Tibial artery (tissue), 4 donors: ENCODE results near the gene IMMP2L.

Source experiments
- DNase-seq, 2 donors: peaks; one replicate each; pipeline ENCODE4 v3.0.0-alpha.2; 2019
- H3K27ac ChIP-seq, 2 donors: fragments of 200-600 bp; sonication (generic) in 1 of 2; 1 replicate in 1 of 2; 2 replicates in 1 of 2; pipeline ENCODE4 v1.5.1; 2018 to 2019; ENCODE audit warnings: mild to moderate bottlenecking in 1 of 2
- H3K27me3 ChIP-seq, 2 donors: fragments of 200-600 bp; sonication (generic) in 1 of 2; one replicate each; pipeline versions ENCODE4 v1.5.1 to v1.6.0; 2016 to 2019
- H3K36me3 ChIP-seq, 3 donors: fragments of 200-600 bp; sonication (generic) in 2 of 3; one replicate each; pipeline ENCODE4 v1.5.1; 2016 to 2019; ENCODE audit warnings: mild to moderate bottlenecking in 2 of 3
- H3K4me1 ChIP-seq, 4 donors: fragments of 200-600 bp; sonication (generic) in 2 of 4; 1 replicate in 3 of 4; 2 replicates in 1 of 4; pipeline ENCODE4 v1.5.1; 2016 to 2019
- H3K4me3 ChIP-seq, 2 donors: fragments of 200-600 bp; sonication (generic) in 1 of 2; 1 replicate in 1 of 2; 2 replicates in 1 of 2; pipeline ENCODE4 v1.5.1; 2018 to 2019; ENCODE audit warnings: mild to moderate bottlenecking in 2 of 2
- H3K9me3 ChIP-seq, 3 donors: fragments of 200-600 bp; sonication (generic) in 1 of 3; one replicate each; pipeline ENCODE4 v1.5.1; 2016 to 2019
- intact Hi-C: fragments of 100-400 bp; cut with DNase I; formaldehyde crosslinking; loops from one replicate; pipeline ENCODE4 v1.15.0; 2023; ENCODE audit warnings: low total_unique reads
- TF ChIP-seq, protein P1 (sequence below), 2 experiments: fragments of 200-600 bp in 1 of 2; fragments of 450-650 bp in 1 of 2; IDR thresholded peaks; one replicate each; pipeline ENCODE4 v1.5.1; 2017 to 2019; ENCODE audit warnings: antibody characterized with exemption in 2 of 2, mild to moderate bottlenecking in 1 of 2, moderate library complexity in 1 of 2

Gene IMMP2L

DNA sequence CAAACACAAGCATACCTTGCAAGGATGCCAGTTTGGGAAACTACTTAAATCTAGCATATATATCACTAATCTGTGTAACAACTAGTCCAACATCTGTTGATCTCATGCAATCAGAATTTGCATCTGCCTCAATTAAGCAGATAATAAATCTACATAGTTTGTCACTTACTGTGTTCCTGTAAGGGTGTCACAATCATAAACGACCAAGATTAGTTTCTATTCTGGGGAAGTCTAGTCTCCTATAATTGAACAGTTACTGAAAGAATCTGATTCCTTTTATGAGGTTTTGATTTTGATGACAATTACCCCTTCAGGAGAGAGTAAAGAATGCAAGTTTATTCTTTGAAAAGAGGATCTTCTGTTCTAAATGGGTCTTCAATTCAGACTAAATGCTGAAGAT, 556.8 kb downstream of the IMMP2L start:
- H3K4me3 ChIP-seq, result no peak overlapping the region
- intact Hi-C loops, result no loop called here
- DNase-seq, result no peak
- no peak overlapping the region for H3K27ac ChIP-seq
- no peaks in the 10 kb centered on the region for H3K4me1 ChIP-seq
- H3K9me3 ChIP-seq, result no peaks in the 10 kb centered on the region
- H3K36me3 ChIP-seq, result no peaks in the 10 kb centered on the region
- TF ChIP-seq, protein P1, sequence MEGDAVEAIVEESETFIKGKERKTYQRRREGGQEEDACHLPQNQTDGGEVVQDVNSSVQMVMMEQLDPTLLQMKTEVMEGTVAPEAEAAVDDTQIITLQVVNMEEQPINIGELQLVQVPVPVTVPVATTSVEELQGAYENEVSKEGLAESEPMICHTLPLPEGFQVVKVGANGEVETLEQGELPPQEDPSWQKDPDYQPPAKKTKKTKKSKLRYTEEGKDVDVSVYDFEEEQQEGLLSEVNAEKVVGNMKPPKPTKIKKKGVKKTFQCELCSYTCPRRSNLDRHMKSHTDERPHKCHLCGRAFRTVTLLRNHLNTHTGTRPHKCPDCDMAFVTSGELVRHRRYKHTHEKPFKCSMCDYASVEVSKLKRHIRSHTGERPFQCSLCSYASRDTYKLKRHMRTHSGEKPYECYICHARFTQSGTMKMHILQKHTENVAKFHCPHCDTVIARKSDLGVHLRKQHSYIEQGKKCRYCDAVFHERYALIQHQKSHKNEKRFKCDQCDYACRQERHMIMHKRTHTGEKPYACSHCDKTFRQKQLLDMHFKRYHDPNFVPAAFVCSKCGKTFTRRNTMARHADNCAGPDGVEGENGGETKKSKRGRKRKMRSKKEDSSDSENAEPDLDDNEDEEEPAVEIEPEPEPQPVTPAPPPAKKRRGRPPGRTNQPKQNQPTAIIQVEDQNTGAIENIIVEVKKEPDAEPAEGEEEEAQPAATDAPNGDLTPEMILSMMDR (IDR thresholded peaks at IDR 0.05), result no peak
- no peaks in the 10 kb centered on the region for H3K27me3 ChIP-seq

- no peaks in the 10 kb centered on the region for H3K9me3 ChIP-seq
- H3K4me3 ChIP-seq, result no peak overlapping the region
- H3K27me3 ChIP-seq, result no peaks in the 10 kb centered on the region
- no peaks in the 10 kb centered on the region for H3K36me3 ChIP-seq
- H3K27ac ChIP-seq, result no peak overlapping the region
- H3K4me1 ChIP-seq, result no peaks in the 10 kb centered on the region
- DNase-seq, result no peak
- intact Hi-C loops, result no loop called here
- TF ChIP-seq, protein P1 (IDR thresholded peaks at IDR 0.05), result no peak
These were observed 557.9 kb downstream of the IMMP2L start for GRCh38 chr7:111004310-111004901.

GRCh38 chr7:111003883-111004282, 558.4 kb downstream of the IMMP2L start:
- H3K9me3 ChIP-seq, result no peaks in the 10 kb centered on the region
- no peak overlapping the region for H3K4me3 ChIP-seq
- TF ChIP-seq, protein P1 (IDR thresholded peaks at IDR 0.05), result no peak
- no peaks in the 10 kb centered on the region for H3K27me3 ChIP-seq
- intact Hi-C loops, result no loop called here
- no peak overlapping the region for H3K27ac ChIP-seq
- no peaks in the 10 kb centered on the region for H3K36me3 ChIP-seq
- no peak for DNase-seq
- no peaks in the 10 kb centered on the region for H3K4me1 ChIP-seq

DNA sequence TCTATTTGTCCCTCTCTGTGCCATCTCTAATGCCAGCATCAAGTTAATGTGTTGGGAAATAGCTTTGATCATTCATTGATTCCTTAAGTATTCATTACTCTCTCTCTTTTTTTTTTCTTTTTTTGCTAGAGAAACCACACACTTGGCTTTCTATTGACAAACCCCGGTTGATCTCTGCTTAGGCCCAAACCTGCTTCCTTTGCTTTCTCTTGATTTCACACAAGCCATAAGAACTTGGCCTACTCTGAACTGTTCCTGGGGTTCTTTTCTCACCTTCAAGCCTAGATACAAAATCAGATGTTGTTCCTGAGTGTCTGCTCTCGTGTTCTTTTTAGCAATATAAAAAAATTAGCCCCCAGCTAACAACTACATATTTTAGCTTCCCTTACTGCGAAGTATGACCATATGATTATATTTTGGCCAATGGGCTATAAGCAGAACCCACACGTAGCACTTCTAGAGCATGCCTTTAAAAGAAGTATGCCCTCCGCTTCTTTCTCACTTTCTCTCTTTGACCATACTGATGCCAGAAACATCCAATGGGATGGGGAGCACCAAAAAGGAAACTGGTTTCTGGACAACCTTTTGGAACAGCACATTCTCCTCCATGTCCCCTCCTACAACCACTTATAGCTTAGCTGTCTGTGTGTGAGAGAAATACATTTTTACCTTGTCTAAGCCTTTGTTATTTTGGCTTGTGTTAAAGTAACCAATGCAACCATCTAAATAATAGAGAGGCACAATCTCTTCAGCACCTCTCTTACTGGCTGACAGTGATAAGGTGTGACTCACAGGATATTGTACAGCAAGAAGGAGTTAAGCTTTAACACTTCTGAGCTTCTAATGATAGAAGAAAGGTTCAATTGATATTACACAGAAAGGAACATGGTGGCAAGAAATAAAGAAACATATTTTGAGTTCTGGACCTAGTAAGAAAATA, 568.0 kb downstream of the IMMP2L start:
- Histone ChIP-seq H3K4me1 (no peaks in the 10 kb centered on the region), H3K9me3 (no peaks in the 10 kb centered on the region), H3K27ac (no peak overlapping the region), H3K27me3 (no peaks in the 10 kb centered on the region), H3K36me3 (no peaks in the 10 kb centered on the region), H3K4me3 (no peak overlapping the region)
- intact Hi-C loops, result no loop called here
- no peak for DNase-seq
- TF ChIP-seq, protein P1 (IDR thresholded peaks at IDR 0.05), result no peak

- Histone ChIP-seq H3K27me3 (no peaks in the 10 kb centered on the region), H3K4me1 (peaks cover 0 to 26% (median 0%) of the 10 kb centered on the region in 4 donors), H3K9me3 (no peaks in the 10 kb centered on the region), H3K27ac (no peak overlapping the region), H3K4me3 (no peak overlapping the region), H3K36me3 (no peaks in the 10 kb centered on the region)
- intact Hi-C loops, result no loop called here
- DNase-seq, result no peak
- TF ChIP-seq, protein P1 (IDR thresholded peaks at IDR 0.05), result no peak
These were observed 573.3 kb downstream of the IMMP2L start for GRCh38 chr7:110988890-110989501.
